HG03097 (cell line): ENCODE results near the gene CEACAM3.
"Not testable (repeated sequence)": the region's sequence is repeated elsewhere in the genome, so short reads cannot be mapped to it uniquely, and the experiment has no call there.

Source experiments
- ATAC-seq: cut with Tn5 transposase; IDR thresholded peaks from one replicate; pipeline ENCODE4 v1.9.1; 2021; ENCODE audit not compliant: unreplicated experiment, low FRiP score

Gene CEACAM3

GRCh38 chr19:41796362-41796761 is at the start of gene CEACAM3:
CEACAM3 (plus strand) TSS chr19:41796587; CDS start chr19:41796678, 91 bp downstream.
- no peak for ATAC-seq

- ATAC-seq, result no peak
These were observed 49.7 kb upstream of the CEACAM3 start for GRCh38 chr19:41746593-41747227.

DNA sequence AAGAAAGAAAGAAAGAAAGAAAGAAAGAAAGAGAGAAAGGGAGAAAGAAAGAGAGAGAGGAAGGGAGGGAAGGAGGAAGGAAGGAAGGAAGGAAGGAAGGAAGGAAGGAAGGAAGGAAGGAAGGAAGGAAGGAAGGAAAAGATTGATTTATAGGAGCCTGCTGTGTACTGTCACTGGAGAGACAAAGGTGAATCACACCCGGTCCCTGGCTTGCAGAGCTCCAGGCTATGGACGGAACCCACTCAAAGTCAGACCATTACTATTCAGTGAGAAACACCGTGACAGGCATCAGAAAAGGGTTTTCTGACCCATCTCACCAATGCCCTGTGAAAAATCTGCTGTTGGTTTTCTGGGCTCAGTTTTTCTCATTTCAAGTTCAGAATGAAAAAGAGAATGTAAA is 48.4 kb upstream of the CEACAM3 start:
- ATAC-seq, result no peak

GRCh38 chr19:41750248-41751134 is 45.9 kb upstream of the CEACAM3 start:
- not testable (repeated sequence) for ATAC-seq

GRCh38 chr19:41753159-41753558 is 43.2 kb upstream of the CEACAM3 start:
- no peak for ATAC-seq

- ATAC-seq, result no peak
These were observed 42.4 kb upstream of the CEACAM3 start for GRCh38 chr19:41753936-41754529.

GRCh38 chr19:41755328-41755913 is 41.0 kb upstream of the CEACAM3 start, which contains the start of gene CEACAM6:
CEACAM6 (plus strand) TSS chr19:41755530; CDS start chr19:41755639, 109 bp downstream.
- ATAC-seq, result no peak

- no peak for ATAC-seq
These were observed 37.5 kb upstream of the CEACAM3 start for GRCh38 chr19:41758846-41759245.

- ATAC-seq, result no peak
These were observed 29.3 kb upstream of the CEACAM3 start for GRCh38 chr19:41767115-41767514.

GRCh38 chr19:41768105-41768504 is 28.3 kb upstream of the CEACAM3 start:
- ATAC-seq, result not testable (repeated sequence)

- no peak for ATAC-seq
These were observed 26.8 kb upstream of the CEACAM3 start for GRCh38 chr19:41769608-41770007.

- ATAC-seq, result no peak
These were observed 25.0 kb upstream of the CEACAM3 start for GRCh38 chr19:41771410-41771809.

DNA sequence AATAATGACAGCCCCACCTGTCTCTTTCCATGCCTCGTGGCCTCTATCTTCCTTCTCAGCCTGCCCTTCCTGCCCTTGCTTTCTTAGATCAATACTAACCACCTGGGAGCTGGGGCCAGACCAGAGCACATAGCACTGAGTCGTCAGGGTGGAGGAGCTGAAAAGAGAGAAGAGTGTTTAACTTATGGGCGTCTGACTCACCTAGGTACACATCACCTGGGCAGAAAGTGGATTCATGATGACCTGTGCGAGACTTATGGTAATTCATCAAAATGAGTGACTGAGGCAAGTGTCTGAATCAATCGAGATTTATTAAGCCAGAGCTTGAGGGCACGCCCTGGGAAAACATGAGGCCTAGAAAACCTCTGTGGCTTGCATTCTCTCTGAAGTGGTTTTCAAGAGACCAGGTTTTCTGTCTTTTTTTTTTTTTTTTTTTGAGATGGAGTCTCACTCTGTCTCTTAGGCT is 21.8 kb upstream of the CEACAM3 start:
- ATAC-seq, result no peak

DNA sequence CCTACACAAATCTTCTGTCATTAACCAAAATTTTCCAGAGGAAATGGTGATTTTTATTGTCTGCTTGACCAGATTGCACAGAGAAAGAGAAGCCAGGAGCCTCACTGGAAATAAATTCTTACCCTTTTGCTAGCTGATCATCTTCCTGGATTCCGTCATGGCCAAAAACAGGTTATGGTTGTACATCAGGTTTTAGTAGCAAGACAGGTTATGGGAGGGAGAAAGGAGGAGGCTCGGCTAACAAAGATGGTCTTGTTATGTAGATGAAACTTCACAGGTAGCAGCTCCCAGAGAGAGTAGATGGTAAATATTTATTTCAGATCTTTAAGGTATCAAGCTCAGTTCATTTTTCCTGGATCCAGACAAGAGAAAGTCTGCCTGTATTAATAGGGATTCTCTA is 19.7 kb upstream of the CEACAM3 start:
- ATAC-seq, result no peak

DNA sequence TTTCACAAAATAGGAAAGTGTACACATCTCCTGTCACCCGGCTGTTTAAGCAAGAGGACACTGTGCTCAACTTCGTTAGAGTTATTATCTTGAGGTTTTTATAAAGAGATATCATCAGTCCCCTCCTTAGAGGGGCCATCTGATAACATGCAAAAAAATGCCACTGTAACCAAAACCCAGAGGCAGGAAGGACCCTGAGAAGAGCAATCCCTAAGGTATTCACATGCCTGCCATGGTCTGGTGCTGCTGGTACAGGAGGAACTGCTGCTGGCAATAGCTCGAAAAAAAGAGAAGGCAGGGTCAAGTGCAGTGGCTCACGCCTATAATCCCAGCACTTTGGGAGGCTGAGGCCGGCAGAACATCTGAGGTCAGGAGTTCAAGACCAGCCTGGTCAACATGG is 12.8 kb upstream of the CEACAM3 start:
- no peak for ATAC-seq

GRCh38 chr19:41784312-41784711 is 12.1 kb upstream of the CEACAM3 start:
- no peak for ATAC-seq

- no peak for ATAC-seq
These were observed 11.6 kb upstream of the CEACAM3 start for GRCh38 chr19:41784743-41785142.

DNA sequence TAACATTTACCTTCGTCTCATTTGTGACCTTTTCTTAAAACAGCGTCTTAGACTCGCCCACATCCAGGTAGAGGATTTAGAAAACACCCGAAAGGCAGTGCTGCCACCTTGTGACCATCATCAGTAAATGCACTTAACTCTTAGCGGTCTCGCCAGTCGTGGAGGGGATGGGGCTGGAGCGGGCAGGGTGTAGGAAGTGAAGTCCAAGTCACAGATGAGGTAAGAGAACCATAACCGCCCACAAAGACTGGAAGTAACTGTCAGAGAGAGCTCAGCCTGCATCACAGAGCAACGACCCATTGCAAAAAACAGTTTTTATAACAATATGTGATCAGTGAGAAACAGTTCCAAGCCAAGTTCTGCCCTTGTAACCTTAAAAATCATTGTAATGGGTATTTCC is 10.7 kb upstream of the CEACAM3 start:
- no peak for ATAC-seq

DNA sequence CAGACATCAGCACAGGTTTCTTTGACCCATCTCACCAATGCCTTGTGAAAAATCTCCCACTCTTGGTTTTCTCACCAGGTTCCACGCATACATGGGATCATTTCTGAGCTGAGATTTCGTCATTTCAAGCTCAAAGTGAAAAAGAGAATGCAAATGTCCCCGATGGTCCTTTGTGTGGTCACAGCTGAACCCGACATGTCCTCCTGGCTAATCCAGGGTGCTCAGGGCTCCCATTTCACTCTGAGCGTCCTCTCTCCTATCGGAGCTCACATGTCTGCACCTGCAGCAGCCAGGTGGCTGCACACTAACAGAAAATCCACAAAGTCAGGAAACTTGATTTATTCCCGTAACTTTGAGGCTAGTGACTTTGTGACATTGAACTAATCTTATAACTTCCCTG is 9.3 kb upstream of the CEACAM3 start:
- no peak for ATAC-seq

DNA sequence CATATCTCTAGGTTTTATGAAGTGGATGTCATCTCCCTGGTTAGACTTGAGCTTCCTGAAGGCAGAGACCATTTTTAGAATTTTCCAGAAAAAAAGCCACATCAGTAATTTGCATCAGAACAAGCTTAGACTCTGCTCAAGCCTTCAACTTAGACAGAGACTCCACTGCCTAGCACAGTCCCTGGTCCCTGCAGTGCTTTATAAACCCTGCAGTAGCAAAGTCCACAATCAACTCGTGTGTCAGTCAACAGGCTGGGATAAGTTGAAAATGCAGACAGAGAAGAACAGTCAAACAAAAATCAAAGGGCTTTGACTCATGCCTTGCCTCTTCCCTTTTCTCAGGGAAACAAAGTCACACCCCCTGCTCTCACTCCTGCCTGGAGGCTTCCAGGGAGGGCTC is 7.9 kb upstream of the CEACAM3 start:
- ATAC-seq, result not testable (repeated sequence)

- not testable (repeated sequence) for ATAC-seq
These were observed 7.3 kb upstream of the CEACAM3 start for GRCh38 chr19:41789053-41789452.
